HG02885 (cell line): ENCODE measurements around the gene UPF1.
A peak's percentile ranks its signal among the peaks of the same experiment; 100 is the strongest.

ENCODE experiments used
- ATAC-seq: cut with Tn5 transposase; IDR thresholded peaks from one replicate; pipeline ENCODE4 v1.9.1; 2021; ENCODE audit warnings: mild to moderate bottlenecking; ENCODE audit not compliant: unreplicated experiment, poor library complexity

Gene UPF1

GRCh38 chr19:18831524-18832305 lies at the start of gene UPF1:
Gene UPF1, plus strand, starts transcription at chr19:18831959. Its CDS starts 251 bp downstream, at chr19:18832210.
- ATAC-seq, result peak; percentile 67

- no peak for ATAC-seq
Measured at GRCh38 chr19:18782559-18783225, 49.1 kb upstream of the UPF1 start.

DNA sequence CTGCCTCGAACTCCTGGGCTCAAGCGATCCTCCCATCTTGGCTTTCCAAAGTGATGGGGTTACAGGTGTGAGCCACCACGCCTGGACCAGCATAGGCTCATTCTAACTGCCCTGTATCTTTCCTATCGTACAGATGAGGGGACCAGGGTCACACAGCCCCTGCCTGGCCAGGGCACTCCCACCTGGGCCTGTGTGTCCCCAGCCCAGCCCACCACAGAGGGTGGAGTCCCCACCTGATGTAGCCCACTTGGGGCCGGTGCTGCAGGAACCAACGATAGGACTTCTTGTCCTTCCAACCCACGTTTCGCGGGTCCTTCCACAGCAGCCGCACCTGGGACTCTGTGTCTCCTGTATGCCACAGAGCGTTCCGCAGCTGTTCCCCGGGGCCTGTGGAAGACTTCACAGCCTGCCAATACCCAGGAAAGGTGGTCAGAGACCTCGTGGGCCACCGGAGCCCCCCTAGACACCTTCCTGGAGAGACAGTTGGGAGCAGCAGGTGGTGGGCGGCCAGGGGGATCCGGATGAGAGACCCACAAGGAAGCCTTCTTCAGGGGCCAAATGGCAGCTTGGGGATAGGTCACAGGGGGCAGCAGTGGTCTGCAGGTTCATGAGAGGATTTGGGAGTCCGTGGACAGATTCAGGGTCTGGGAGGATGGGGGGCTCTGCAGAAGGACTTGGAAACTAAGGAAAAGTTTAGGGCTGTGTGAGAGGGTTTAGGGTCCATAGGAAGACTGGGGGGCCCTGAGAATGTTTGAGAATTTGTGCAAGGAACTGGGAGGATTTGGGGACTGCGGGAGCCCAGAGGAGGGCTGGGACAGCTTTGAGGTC lies 47.6 kb upstream of the UPF1 start:
- no peak for ATAC-seq

DNA sequence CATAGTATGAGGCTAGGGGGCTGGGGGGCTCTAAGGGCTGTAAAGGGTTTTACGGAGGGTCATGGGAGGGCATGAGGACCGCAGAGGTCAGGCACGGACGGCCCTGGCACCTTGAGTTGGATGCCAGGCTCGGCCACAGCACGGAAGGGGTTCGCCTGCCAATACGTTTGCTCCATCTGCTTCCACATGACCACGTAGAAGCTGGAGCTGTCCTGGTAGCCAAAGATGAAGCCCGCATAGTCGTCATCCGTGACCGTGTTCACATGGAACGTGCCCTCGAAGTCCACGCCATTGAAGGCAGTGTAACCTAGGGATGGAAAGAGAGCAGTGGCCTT lies 47.0 kb upstream of the UPF1 start:
- no peak for ATAC-seq

GRCh38 chr19:18785179-18786124 lies 46.3 kb upstream of the UPF1 start:
- ATAC-seq, result no peak

- ATAC-seq, result no peak
Measured at GRCh38 chr19:18788529-18789421, 43.0 kb upstream of the UPF1 start.

- no peak for ATAC-seq
Measured at GRCh38 chr19:18789422-18789869, 42.3 kb upstream of the UPF1 start.

- no peak for ATAC-seq
Measured at GRCh38 chr19:18789883-18790565, 41.7 kb upstream of the UPF1 start.

GRCh38 chr19:18790566-18791314 lies 41.0 kb upstream of the UPF1 start, which contains the start of gene COMP:
Gene COMP, minus strand, starts transcription at chr19:18791305. Its CDS starts 36 bp downstream, at chr19:18791269.
- no peak for ATAC-seq

GRCh38 chr19:18791315-18791678 lies 40.5 kb upstream of the UPF1 start:
- no peak for ATAC-seq

- no peak for ATAC-seq
Measured at GRCh38 chr19:18792661-18793060, 39.1 kb upstream of the UPF1 start.

GRCh38 chr19:18793144-18794028 lies 38.4 kb upstream of the UPF1 start:
- ATAC-seq, result no peak

- ATAC-seq, result no peak
Measured at GRCh38 chr19:18794029-18794313, 37.8 kb upstream of the UPF1 start.

- ATAC-seq, result no peak
Measured at GRCh38 chr19:18794692-18795091, 37.1 kb upstream of the UPF1 start.

DNA sequence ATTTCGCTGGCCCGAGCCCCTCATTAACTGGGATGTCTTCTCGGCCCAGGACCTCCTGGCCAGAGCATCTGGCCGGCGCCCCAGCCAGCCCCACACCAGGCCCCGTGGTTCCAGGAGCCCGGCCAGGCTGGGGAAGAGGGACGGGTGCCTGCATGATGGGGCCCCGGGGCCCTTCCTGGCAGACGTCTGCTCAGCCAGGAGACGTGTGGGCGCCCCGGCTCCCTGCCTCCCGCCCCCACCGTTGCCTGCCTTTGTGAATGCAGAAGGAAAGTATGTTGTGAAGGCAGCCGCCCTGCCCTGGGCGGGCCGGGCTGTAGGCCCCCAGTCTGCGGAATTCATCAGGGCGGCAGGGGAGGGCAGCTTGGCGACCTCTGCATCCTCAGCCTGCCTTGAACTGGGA lies 36.2 kb upstream of the UPF1 start:
- ATAC-seq, result no peak

GRCh38 chr19:18796239-18796638 lies 35.5 kb upstream of the UPF1 start:
- no peak for ATAC-seq
